ENCODE data around the gene UBN2. TPM values are rescaled to one million over a fixed set of nuclear protein-coding genes. Genes with fewer than 3 reads are reported as not detected.

Gene UBN2
- total RNA-seq, 2 experiments from 2014 or later: 7.2 to 19.9 TPM

DNA sequence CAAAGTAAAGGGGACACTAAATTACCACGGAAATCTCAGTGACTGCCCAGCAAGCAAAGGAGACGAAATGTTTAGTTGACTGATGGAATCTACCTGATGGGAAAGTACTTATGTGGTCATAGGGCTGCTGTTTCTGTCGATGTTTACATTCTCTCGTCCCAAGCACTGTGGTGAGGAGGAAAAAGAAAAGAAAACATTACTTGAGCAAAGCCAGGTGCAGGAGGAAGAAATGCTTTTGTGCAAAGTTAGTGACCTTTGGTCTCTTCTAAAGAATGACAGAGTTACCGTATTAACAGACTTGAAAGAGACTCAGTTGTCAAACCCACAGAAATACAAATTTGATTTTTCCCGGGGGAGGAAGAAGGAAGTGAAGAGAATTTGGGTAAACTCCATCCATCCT is 66.8 kb downstream of the UBN2 start:
- H3K4me3 ChIP-seq (ENCODE audit: low read depth, low read length, poor library complexity, severe bottlenecking): no peak overlapping the region
- no peaks in the 10 kb centered on the region for H3K4me1 ChIP-seq (ENCODE audit: insufficient read depth, low read length, poor library complexity, severe bottlenecking)
- H3K27ac ChIP-seq (ENCODE audit: low read depth, low read length, poor library complexity, severe bottlenecking): no peak overlapping the region
- H3K36me3 ChIP-seq (ENCODE audit: insufficient read depth, low read length): peaks cover 8% of the 10 kb centered on the region; the same call in 1 of the 2 replicates
- ChIA-PET POLR2A (interaction anchor here (0.7 kb wide), 1 partner anchor 37 kb away, joined by 3 read pairs; no protein-coding TSS in a partner anchor), CTCF (ENCODE audit: unreplicated experiment) (no interaction called here)
- intact Hi-C loops (cut with micrococcal nuclease; ENCODE audit: unreplicated experiment): no loop called here
- no peaks in the 10 kb centered on the region for H3K79me2 ChIP-seq (ENCODE audit: insufficient read depth, low read depth, low read length)
- H3K9me3 ChIP-seq (ENCODE audit: low read length): no peaks in the 10 kb centered on the region
- H3K9me2 ChIP-seq (ENCODE audit: insufficient read depth, low read length): no peaks in the 10 kb centered on the region
- TF ChIP-seq EZH2phosphoT487 (IDR thresholded peaks at IDR 0.05; ENCODE audit: borderline replicate concordance, low read depth, low read length) (no peak), CTCF (conservative IDR thresholded peaks at IDR 0.05; ENCODE audit: low read length) (no peak)
- no peak overlapping the region for H3K4me2 ChIP-seq (ENCODE audit: low read length)
- no peak for DNase-seq (ENCODE audit: low spot score)
- H4K20me1 ChIP-seq (ENCODE audit: insufficient read depth, low read length): no peaks in the 10 kb centered on the region
- BruUV-seq (replicated peaks): no TSS peak
- no peak overlapping the region for H2AFZ ChIP-seq (ENCODE audit: low read length)

DNA sequence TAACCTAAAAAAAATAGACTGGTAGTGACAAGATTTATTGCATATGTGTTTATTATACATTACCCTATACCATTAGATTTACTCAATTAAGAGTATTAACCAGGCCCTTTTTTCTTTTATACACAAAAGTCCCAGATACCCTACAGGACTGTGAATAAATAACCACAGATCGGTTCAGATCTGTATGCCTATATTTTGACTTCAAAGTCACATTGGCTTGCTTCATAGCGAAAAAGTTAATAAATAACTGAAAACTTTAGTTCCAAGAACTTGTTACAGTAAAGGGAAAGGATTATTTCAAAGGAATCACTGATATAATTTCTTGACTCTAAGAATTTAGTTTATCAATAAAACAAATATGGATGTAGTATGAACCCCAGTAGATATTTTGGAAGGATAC is 68.3 kb downstream of the UBN2 start:
- Histone ChIP-seq H3K9me2 (ENCODE audit: insufficient read depth, low read length) (no peaks in the 10 kb centered on the region), H4K20me1 (ENCODE audit: insufficient read depth, low read length) (no peaks in the 10 kb centered on the region), H2AFZ (ENCODE audit: low read length) (no peak overlapping the region), H3K4me2 (ENCODE audit: low read length) (no peak overlapping the region), H3K79me2 (ENCODE audit: insufficient read depth, low read depth, low read length) (no peaks in the 10 kb centered on the region), H3K27ac (ENCODE audit: low read depth, low read length, poor library complexity, severe bottlenecking) (no peak overlapping the region), H3K9me3 (ENCODE audit: low read length) (no peaks in the 10 kb centered on the region), H3K4me1 (ENCODE audit: insufficient read depth, low read length, poor library complexity, severe bottlenecking) (no peaks in the 10 kb centered on the region), H3K36me3 (ENCODE audit: insufficient read depth, low read length) (peaks cover 8% of the 10 kb centered on the region; the same call in 1 of the 2 replicates), H3K4me3 (ENCODE audit: low read depth, low read length, poor library complexity, severe bottlenecking) (no peak overlapping the region)
- TF ChIP-seq EZH2phosphoT487 (IDR thresholded peaks at IDR 0.05; ENCODE audit: borderline replicate concordance, low read depth, low read length) (no peak), CTCF (conservative IDR thresholded peaks at IDR 0.05; ENCODE audit: low read length) (no peak)
- intact Hi-C loops (cut with micrococcal nuclease; ENCODE audit: unreplicated experiment): no loop called here
- ChIA-PET POLR2A (interaction anchor here (0.6 to 0.7 kb wide), 3 partner anchors 10 to 275 kb away, joined by 3 to 5 read pairs (median 3); no protein-coding TSS in a partner anchor), CTCF (ENCODE audit: unreplicated experiment) (no interaction called here)
- BruUV-seq (replicated peaks): no TSS peak
- DNase-seq (ENCODE audit: low spot score): no peak

- peaks cover 8% of the 10 kb centered on the region; the same call in 1 of the 2 replicates for H3K36me3 ChIP-seq (ENCODE audit: insufficient read depth, low read length)
- TF ChIP-seq EZH2phosphoT487 (IDR thresholded peaks at IDR 0.05; ENCODE audit: borderline replicate concordance, low read depth, low read length) (no peak), CTCF (conservative IDR thresholded peaks at IDR 0.05; ENCODE audit: low read length) (no peak)
- POLR2A ChIA-PET: no interaction called here
- H2AFZ ChIP-seq (ENCODE audit: low read length): no peak overlapping the region
- no TSS peak for BruUV-seq (replicated peaks)
- CTCF ChIA-PET (ENCODE audit: unreplicated experiment): no interaction called here
- H3K79me2 ChIP-seq (ENCODE audit: insufficient read depth, low read depth, low read length): no peaks in the 10 kb centered on the region
- no peaks in the 10 kb centered on the region for H3K9me3 ChIP-seq (ENCODE audit: low read length)
- H3K27ac ChIP-seq (ENCODE audit: low read depth, low read length, poor library complexity, severe bottlenecking): no peak overlapping the region
- no peaks in the 10 kb centered on the region for H3K4me1 ChIP-seq (ENCODE audit: insufficient read depth, low read length, poor library complexity, severe bottlenecking)
- H4K20me1 ChIP-seq (ENCODE audit: insufficient read depth, low read length): no peaks in the 10 kb centered on the region
- H3K4me2 ChIP-seq (ENCODE audit: low read length): no peak overlapping the region
- DNase-seq (ENCODE audit: low spot score): no peak
- intact Hi-C loops (cut with micrococcal nuclease; ENCODE audit: unreplicated experiment): no loop called here
- no peak overlapping the region for H3K4me3 ChIP-seq (ENCODE audit: low read depth, low read length, poor library complexity, severe bottlenecking)
- H3K9me2 ChIP-seq (ENCODE audit: insufficient read depth, low read length): no peaks in the 10 kb centered on the region
Observed at GRCh38 chr7:139300390-139300789, 69.4 kb downstream of the UBN2 start.
